ENCODE data around the gene ARHGAP20. TPM values are rescaled to one million over a fixed set of nuclear protein-coding genes. Genes with fewer than 3 reads are reported as not detected.

Gene ARHGAP20
- total RNA-seq, 1 experiment from 2014 or later, result 7.9 TPM

DNA sequence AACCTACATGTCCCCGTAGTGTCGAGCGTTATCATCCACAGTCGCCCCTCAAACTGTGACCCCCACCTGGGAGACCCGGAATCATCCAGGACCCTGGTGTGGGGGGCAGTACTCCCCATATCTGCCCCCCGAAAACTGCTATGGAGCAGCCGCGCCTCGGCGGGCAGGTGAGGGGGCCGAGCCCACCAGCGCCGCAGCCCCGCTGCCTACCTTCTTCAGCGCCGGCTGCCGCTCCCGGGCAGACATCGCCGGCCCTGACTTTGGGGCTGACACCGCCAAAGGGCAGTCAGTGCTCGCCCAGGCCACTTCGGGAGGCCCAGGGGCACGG lies 825 bp downstream of the ARHGAP20 start:
- Histone ChIP-seq H3K27me3 (replicated peaks; ENCODE audit: insufficient read depth, low read depth, low read length, poor library complexity) (no peaks in the 10 kb centered on the region), H3K27ac (ENCODE audit: low read depth, low read length, poor library complexity, severe bottlenecking) (peak overlapping the region; percentile 52), H3K9me3 (ENCODE audit: low read depth, low read length, poor library complexity, severe bottlenecking) (no peaks in the 10 kb centered on the region), H3K36me3 (ENCODE audit: insufficient read depth, low read length, poor library complexity, severe bottlenecking) (no peaks in the 10 kb centered on the region), H3K4me1 (ENCODE audit: insufficient read depth, low read length, poor library complexity, severe bottlenecking) (no peaks in the 10 kb centered on the region), H3K4me3 (ENCODE audit: low read depth, low read length, poor library complexity, severe bottlenecking) (peak overlapping the region; percentile 76)
- BruUV-seq (replicated peaks), result no TSS peak
- intact Hi-C loops (cut with micrococcal nuclease; ENCODE audit: unreplicated experiment), result loop anchor here (5.0 to 10.0 kb wide), 2 partner anchors 266 to 713 kb away; no protein-coding TSS in a partner anchor
- CTCF ChIA-PET, result no interaction called here
- TF ChIP-seq EZH2 (IDR thresholded peaks at IDR 0.05; ENCODE audit: borderline replicate concordance, low read depth, low read length, poor library complexity, severe bottlenecking) (no peak), CTCF (conservative IDR thresholded peaks at IDR 0.05; ENCODE audit: low read depth, low read length) (no peak)
- POLR2A ChIA-PET (ENCODE audit: low non-redundant PET), result no interaction called here
- no peak for DNase-seq (ENCODE audit: low spot score)

GRCh38 chr11:110710628-110711381 lies 1.4 kb downstream of the ARHGAP20 start:
- intact Hi-C loops (cut with micrococcal nuclease; ENCODE audit: unreplicated experiment), result loop anchor here (1.0 to 10.0 kb wide), 3 partner anchors 252 to 714 kb away; no protein-coding TSS in a partner anchor
- no peak overlapping the region for H3K27ac ChIP-seq (ENCODE audit: low read depth, low read length, poor library complexity, severe bottlenecking)
- TSS peak; percentile 26 for BruUV-seq (replicated peaks)
- H3K9me3 ChIP-seq (ENCODE audit: low read depth, low read length, poor library complexity, severe bottlenecking), result no peaks in the 10 kb centered on the region
- no peaks in the 10 kb centered on the region for H3K36me3 ChIP-seq (ENCODE audit: insufficient read depth, low read length, poor library complexity, severe bottlenecking)
- no peaks in the 10 kb centered on the region for H3K4me1 ChIP-seq (ENCODE audit: insufficient read depth, low read length, poor library complexity, severe bottlenecking)
- POLR2A ChIA-PET (ENCODE audit: low non-redundant PET), result interaction anchor here (0.6 kb wide), 1 partner anchor 203 kb away, joined by 8 read pairs; no protein-coding TSS in a partner anchor
- H3K27me3 ChIP-seq (replicated peaks; ENCODE audit: insufficient read depth, low read depth, low read length, poor library complexity), result no peaks in the 10 kb centered on the region
- no peak for TF ChIP-seq CTCF (conservative IDR thresholded peaks at IDR 0.05; ENCODE audit: low read depth, low read length)
- no peak for TF ChIP-seq EZH2 (IDR thresholded peaks at IDR 0.05; ENCODE audit: borderline replicate concordance, low read depth, low read length, poor library complexity, severe bottlenecking)
- peak; percentile 65 for DNase-seq (ENCODE audit: low spot score)
- H3K4me3 ChIP-seq (ENCODE audit: low read depth, low read length, poor library complexity, severe bottlenecking), result peak overlapping the region; percentile 76
- CTCF ChIA-PET, result no interaction called here

DNA sequence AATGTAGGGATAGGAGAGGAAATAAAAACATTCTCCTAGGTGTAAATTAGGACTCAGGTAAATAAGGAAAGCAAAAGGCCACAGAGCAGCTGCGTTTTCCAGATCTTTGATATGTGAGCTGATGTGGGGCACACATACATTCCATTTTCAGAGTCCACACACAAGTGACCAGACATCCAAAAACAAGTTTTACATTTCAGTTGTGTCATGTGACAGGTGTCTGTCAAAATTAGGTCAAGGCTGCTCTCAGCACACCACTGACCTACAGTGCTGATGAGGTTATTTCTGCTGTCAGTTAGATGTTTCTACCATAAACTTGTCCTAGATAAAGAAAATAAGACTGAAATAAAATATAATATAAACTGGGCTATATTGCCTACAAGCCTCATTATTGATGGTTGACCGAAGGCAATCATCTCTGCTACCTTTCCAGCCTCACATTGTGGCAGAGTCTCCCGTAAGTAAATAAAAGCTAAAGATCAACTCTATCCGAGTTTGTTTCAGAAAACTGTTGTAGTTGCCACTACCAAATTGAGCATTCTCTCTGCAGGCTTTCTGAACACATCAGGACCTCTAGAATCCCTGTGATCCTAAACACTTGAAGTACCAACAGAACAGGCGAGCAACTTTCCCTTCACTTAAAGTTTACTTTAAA lies 7.9 kb downstream of the ARHGAP20 start:
- intact Hi-C loops (cut with micrococcal nuclease; ENCODE audit: unreplicated experiment), result no loop called here
- TF ChIP-seq EZH2 (IDR thresholded peaks at IDR 0.05; ENCODE audit: borderline replicate concordance, low read depth, low read length, poor library complexity, severe bottlenecking) (no peak), CTCF (conservative IDR thresholded peaks at IDR 0.05; ENCODE audit: low read depth, low read length) (no peak)
- BruUV-seq (replicated peaks), result no TSS peak
- Histone ChIP-seq H3K27ac (ENCODE audit: low read depth, low read length, poor library complexity, severe bottlenecking) (no peak overlapping the region), H3K4me1 (ENCODE audit: insufficient read depth, low read length, poor library complexity, severe bottlenecking) (peaks cover 4% of the 10 kb centered on the region), H3K36me3 (ENCODE audit: insufficient read depth, low read length, poor library complexity, severe bottlenecking) (no peaks in the 10 kb centered on the region), H3K9me3 (ENCODE audit: low read depth, low read length, poor library complexity, severe bottlenecking) (no peaks in the 10 kb centered on the region), H3K4me3 (ENCODE audit: low read depth, low read length, poor library complexity, severe bottlenecking) (no peak overlapping the region), H3K27me3 (replicated peaks; ENCODE audit: insufficient read depth, low read depth, low read length, poor library complexity) (no peaks in the 10 kb centered on the region)
- ChIA-PET CTCF (no interaction called here), POLR2A (ENCODE audit: low non-redundant PET) (no interaction called here)
- DNase-seq (ENCODE audit: low spot score), result no peak
